NB4 (cell line): ENCODE measurements around the gene DDX27.

Source experiments
- CTCF ChIP-seq: IDR thresholded peaks from one replicate; pipeline ENCODE4 v1.5.1; 2012; ENCODE audit warnings: low read depth, low read length
- MYC ChIP-seq: IDR thresholded peaks from 2 replicates; pipeline ENCODE4 v1.6.1; 2011; ENCODE audit warnings: low read depth, low read length
- POLR2A ChIP-seq: IDR thresholded peaks from 2 replicates; pipeline ENCODE4 v1.6.1; 2011; ENCODE audit warnings: mild to moderate bottlenecking; ENCODE audit not compliant: insufficient read length; ENCODE audit errors: extremely low read depth
- TF ChIP-seq, protein P1 (sequence below): IDR thresholded peaks from 2 replicates; pipeline ENCODE4 v1.6.1; 2011; ENCODE audit warnings: low read depth, low read length

DNA sequence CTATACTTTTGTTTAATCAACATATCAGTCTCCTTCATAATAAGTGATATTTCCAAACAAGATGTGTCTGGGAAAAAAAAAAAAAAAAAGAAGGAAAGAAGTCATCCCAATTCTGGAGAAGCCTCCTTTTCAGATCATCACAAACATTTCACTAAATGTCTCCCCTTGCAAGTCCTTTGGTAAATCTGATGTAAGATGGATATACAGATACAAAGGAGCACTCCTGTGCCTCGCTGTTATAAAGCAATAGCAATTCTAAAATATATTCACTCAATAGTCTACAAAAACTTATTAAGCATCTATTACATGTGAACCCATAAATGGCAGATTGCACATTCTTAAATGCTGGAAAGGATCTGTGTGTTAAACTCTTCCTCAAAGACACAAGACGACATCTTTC is 48.5 kb upstream of the DDX27 start:
- TF ChIP-seq CTCF: no peak
- TF ChIP-seq POLR2A: no peak
- no peak for TF ChIP-seq MYC
- TF ChIP-seq, protein P1, sequence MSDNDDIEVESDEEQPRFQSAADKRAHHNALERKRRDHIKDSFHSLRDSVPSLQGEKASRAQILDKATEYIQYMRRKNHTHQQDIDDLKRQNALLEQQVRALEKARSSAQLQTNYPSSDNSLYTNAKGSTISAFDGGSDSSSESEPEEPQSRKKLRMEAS: no peak
